ENCODE data around the gene PSPH. TPM values are rescaled to one million over a fixed set of nuclear protein-coding genes. Genes with fewer than 3 reads are reported as not detected.

PSPH gene
- total RNA-seq, 1 donor from 2014 or later, result 51.6 TPM

- Mint-ChIP-seq H3K36me3 (ENCODE audit: unreplicated experiment) (no peaks in the 10 kb centered on the region), H3K27ac (ENCODE audit: unreplicated experiment) (peak within 1 kb of the TSS; percentile 79), H3K4me3 (ENCODE audit: unreplicated experiment) (peak within 1 kb of the TSS; percentile 87), H3K27me3 (ENCODE audit: unreplicated experiment) (peaks cover 2% of the 10 kb centered on the region), H3K4me1 (ENCODE audit: low read depth, unreplicated experiment) (peaks cover 4% of the 10 kb centered on the region), H3K9me3 (ENCODE audit: unreplicated experiment) (peaks cover 7% of the 10 kb centered on the region)
- no peak for TF ChIP-seq CTCF (IDR thresholded peaks at IDR 0.05; ENCODE audit: partially characterized antibody, unreplicated experiment)
- DNase-seq, result peak; percentile 94
Measured at GRCh38 chr7:56063882-56064625, 12.8 kb upstream of the PSPH start, which contains the start of gene SUMF2. TSS of gene SUMF2 (plus strand) at chr7:56064286. CDS start at chr7:56064312, 26 bp downstream.

GRCh38 chr7:56063500-56063881 lies 12.2 kb upstream of the PSPH start:
- no peak for TF ChIP-seq CTCF (IDR thresholded peaks at IDR 0.05; ENCODE audit: partially characterized antibody, unreplicated experiment)
- H3K27ac Mint-ChIP-seq (ENCODE audit: unreplicated experiment), result peak overlapping the region; percentile 79
- H3K4me3 Mint-ChIP-seq (ENCODE audit: unreplicated experiment), result peak overlapping the region; percentile 87
- peaks cover 7% of the 10 kb centered on the region for H3K9me3 Mint-ChIP-seq (ENCODE audit: unreplicated experiment)
- H3K4me1 Mint-ChIP-seq (ENCODE audit: low read depth, unreplicated experiment), result peaks cover 4% of the 10 kb centered on the region
- peaks cover 2% of the 10 kb centered on the region for H3K27me3 Mint-ChIP-seq (ENCODE audit: unreplicated experiment)
- H3K36me3 Mint-ChIP-seq (ENCODE audit: unreplicated experiment), result no peaks in the 10 kb centered on the region
- no peak for DNase-seq

- Mint-ChIP-seq H3K4me1 (ENCODE audit: low read depth, unreplicated experiment) (peaks cover 4% of the 10 kb centered on the region), H3K4me3 (ENCODE audit: unreplicated experiment) (no peak overlapping the region), H3K27ac (ENCODE audit: unreplicated experiment) (peak overlapping the region; percentile 44), H3K36me3 (ENCODE audit: unreplicated experiment) (no peaks in the 10 kb centered on the region), H3K9me3 (ENCODE audit: unreplicated experiment) (peaks cover 7% of the 10 kb centered on the region), H3K27me3 (ENCODE audit: unreplicated experiment) (peaks cover 2% of the 10 kb centered on the region)
- no peak for TF ChIP-seq CTCF (IDR thresholded peaks at IDR 0.05; ENCODE audit: partially characterized antibody, unreplicated experiment)
- no peak for DNase-seq
Measured at GRCh38 chr7:56062382-56062781, 11.1 kb upstream of the PSPH start.

- H3K4me1 Mint-ChIP-seq (ENCODE audit: low read depth, unreplicated experiment), result peaks cover 9% of the 10 kb centered on the region
- H3K9me3 Mint-ChIP-seq (ENCODE audit: unreplicated experiment), result peaks cover 3% of the 10 kb centered on the region
- no peak for DNase-seq
- peaks cover 2% of the 10 kb centered on the region for H3K27me3 Mint-ChIP-seq (ENCODE audit: unreplicated experiment)
- no peak overlapping the region for H3K27ac Mint-ChIP-seq (ENCODE audit: unreplicated experiment)
- H3K4me3 Mint-ChIP-seq (ENCODE audit: unreplicated experiment), result peak overlapping the region; percentile 20
- H3K36me3 Mint-ChIP-seq (ENCODE audit: unreplicated experiment), result no peaks in the 10 kb centered on the region
- TF ChIP-seq CTCF (IDR thresholded peaks at IDR 0.05; ENCODE audit: partially characterized antibody, unreplicated experiment), result no peak
Measured at GRCh38 chr7:56053993-56054392, 2.7 kb upstream of the PSPH start.

GRCh38 chr7:56053379-56053778 lies 2.1 kb upstream of the PSPH start:
- no peak for DNase-seq
- Mint-ChIP-seq H3K27ac (ENCODE audit: unreplicated experiment) (peak overlapping the region; percentile 52), H3K4me1 (ENCODE audit: low read depth, unreplicated experiment) (peaks cover 9% of the 10 kb centered on the region), H3K36me3 (ENCODE audit: unreplicated experiment) (no peaks in the 10 kb centered on the region), H3K9me3 (ENCODE audit: unreplicated experiment) (peaks cover 3% of the 10 kb centered on the region), H3K27me3 (ENCODE audit: unreplicated experiment) (peaks cover 2% of the 10 kb centered on the region), H3K4me3 (ENCODE audit: unreplicated experiment) (peak overlapping the region; percentile 96)
- TF ChIP-seq CTCF (IDR thresholded peaks at IDR 0.05; ENCODE audit: partially characterized antibody, unreplicated experiment), result no peak
